ENCODE data around the gene FBXL17. TPM values are rescaled to one million over a fixed set of nuclear protein-coding genes. Genes with fewer than 3 reads are reported as not detected.

Gene FBXL17
- total RNA-seq, 1 experiment from 2014 or later = 5.3 TPM

GRCh38 chr5:107926121-107926520 is 455.8 kb downstream of the FBXL17 start:
- Histone ChIP-seq H3K79me2 (ENCODE audit: insufficient read depth, low read length) (no peaks in the 10 kb centered on the region), H4K8ac (replicated peaks; ENCODE audit: insufficient read length, low read depth, low read length) (no peak overlapping the region), H3K4me2 (ENCODE audit: insufficient read depth, insufficient read length, low read length) (no peak overlapping the region), H3K23me2 (ENCODE audit: insufficient read length, low read depth, low read length, poor library complexity, severe bottlenecking) (no peaks in the 10 kb centered on the region), H2BK12ac (ENCODE audit: insufficient read length, low read depth, low read length) (no peak overlapping the region), H2BK5ac (ENCODE audit: insufficient read length, low read length) (no peak overlapping the region), H3K79me1 (ENCODE audit: insufficient read depth, low read depth, low read length, poor library complexity, severe bottlenecking) (no peaks in the 10 kb centered on the region), H2AFZ (ENCODE audit: low read length) (no peak overlapping the region), H3K4ac (ENCODE audit: low read depth, low read length) (no peak overlapping the region), H2BK15ac (ENCODE audit: low read depth, low read length) (no peak overlapping the region), H4K20me1 (ENCODE audit: control insufficient read depth, insufficient read depth, insufficient read length) (no peaks in the 10 kb centered on the region), H2BK20ac (ENCODE audit: low read depth, low read length, poor library complexity, severe bottlenecking) (no peak overlapping the region), H3K27me3 (ENCODE audit: insufficient read depth, low read length) (no peaks in the 10 kb centered on the region), H3K23ac (ENCODE audit: insufficient read length, low read depth, low read length) (no peak overlapping the region), H3K56ac (ENCODE audit: insufficient read length, low read depth, low read length) (no peak overlapping the region), H4K5ac (ENCODE audit: insufficient read length, low read depth, low read length) (no peak overlapping the region), H3T11ph (ENCODE audit: low read length) (no peak overlapping the region), H3K18ac (ENCODE audit: insufficient read length, low read depth, low read length) (no peak overlapping the region), H3K9ac (ENCODE audit: extremely low read depth, insufficient read length, low read length) (no peak overlapping the region), H2AK5ac (ENCODE audit: insufficient read length, low read length) (no peak overlapping the region), H3K4me1 (ENCODE audit: insufficient read depth, low read length) (no peaks in the 10 kb centered on the region), H3K9me3 (ENCODE audit: control insufficient read depth, low read depth, low read length) (no peaks in the 10 kb centered on the region), H3K27ac (ENCODE audit: insufficient read length, low read depth, low read length) (no peak overlapping the region), H3K14ac (ENCODE audit: insufficient read depth, low read length) (no peak overlapping the region), H4K91ac (ENCODE audit: insufficient read length, low read depth, low read length) (no peak overlapping the region), H2BK120ac (ENCODE audit: low read depth, low read length, poor library complexity, severe bottlenecking) (no peak overlapping the region)
- no peaks in the 10 kb centered on the region for H3K9me3 Mint-ChIP-seq
- peaks cover 5 to 8% of the 10 kb centered on the region in 2 experiments for H3K4me1 Mint-ChIP-seq
- no CpG with 5 or more reads among the region's 1 CpG for WGBS (ENCODE audit: extremely low coverage, insufficient read length, low lambda C conversion rate)
- no peak for DNase-seq
- TF ChIP-seq CTCF (conservative IDR thresholded peaks at IDR 0.05) = no peak
- H3K36me3 Mint-ChIP-seq (ENCODE audit: insufficient read depth in 1 of 3, low read depth in 3 of 3) = no peaks in the 10 kb centered on the region; a peak in 1 of 7 replicates
- no peaks in the 10 kb centered on the region for H3K27me3 Mint-ChIP-seq (ENCODE audit: low read depth)
- H3K4me3 Mint-ChIP-seq = no peak overlapping the region
- H3K27ac Mint-ChIP-seq = no peak overlapping the region
